ENCODE measurements around the gene NDUFV2.

- TF ChIP-seq POLR2A (IDR thresholded peaks at IDR 0.05; ENCODE audit: borderline replicate concordance, extremely low read depth, insufficient read depth, insufficient read length) (no peak), CTCF (IDR thresholded peaks at IDR 0.05 in 2 of 3, conservative IDR thresholded peaks at IDR 0.05 in 1 of 3; ENCODE audit: borderline replicate concordance in 1 of 3, insufficient read depth in 1 of 3, low read depth in 2 of 3, low read length in 2 of 3) (no peak), EZH2phosphoT487 (IDR thresholded peaks at IDR 0.05; ENCODE audit: borderline replicate concordance) (no peak), EZH2 (IDR thresholded peaks at IDR 0.05) (no peak), ZBTB33 (IDR thresholded peaks at IDR 0.05; ENCODE audit: extremely low read depth, insufficient replicate concordance, low read length) (no peak), REST (IDR thresholded peaks at IDR 0.05; ENCODE audit: low read depth) (no peak), EGR1 (IDR thresholded peaks at IDR 0.05; ENCODE audit: low read depth) (no peak), MAX (IDR thresholded peaks at IDR 0.05) (no peak)
These were observed 4.5 kb downstream of the NDUFV2 start for GRCh38 chr18:9106800-9107584.
